ENCODE data around the gene DBF4B. TPM values are rescaled to one million over a fixed set of nuclear protein-coding genes. Genes with fewer than 3 reads are reported as not detected.

The DBF4B gene, protein sequence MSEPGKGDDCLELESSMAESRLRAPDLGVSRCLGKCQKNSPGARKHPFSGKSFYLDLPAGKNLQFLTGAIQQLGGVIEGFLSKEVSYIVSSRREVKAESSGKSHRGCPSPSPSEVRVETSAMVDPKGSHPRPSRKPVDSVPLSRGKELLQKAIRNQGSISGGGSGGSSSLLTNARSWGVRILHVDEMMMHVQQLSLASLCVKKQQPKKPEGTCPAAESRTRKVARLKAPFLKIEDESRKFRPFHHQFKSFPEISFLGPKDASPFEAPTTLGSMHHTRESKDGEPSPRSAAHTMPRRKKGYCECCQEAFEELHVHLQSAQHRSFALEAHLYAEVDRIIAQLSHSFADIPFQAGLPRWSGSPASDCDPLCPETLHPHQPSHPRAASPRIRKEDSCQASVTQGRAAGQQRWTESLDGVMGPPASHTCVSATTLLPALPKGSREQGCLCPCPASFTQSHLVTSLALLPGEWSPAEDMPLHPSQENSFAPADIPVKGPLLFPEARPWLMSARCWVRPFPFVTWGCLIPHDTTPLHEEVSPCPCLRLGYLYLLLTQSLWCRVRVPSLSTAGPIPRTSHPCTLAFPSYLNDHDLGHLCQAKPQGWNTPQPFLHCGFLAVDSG
- total RNA-seq, result 0.64 and 0.72 TPM in 2 replicates

DNA sequence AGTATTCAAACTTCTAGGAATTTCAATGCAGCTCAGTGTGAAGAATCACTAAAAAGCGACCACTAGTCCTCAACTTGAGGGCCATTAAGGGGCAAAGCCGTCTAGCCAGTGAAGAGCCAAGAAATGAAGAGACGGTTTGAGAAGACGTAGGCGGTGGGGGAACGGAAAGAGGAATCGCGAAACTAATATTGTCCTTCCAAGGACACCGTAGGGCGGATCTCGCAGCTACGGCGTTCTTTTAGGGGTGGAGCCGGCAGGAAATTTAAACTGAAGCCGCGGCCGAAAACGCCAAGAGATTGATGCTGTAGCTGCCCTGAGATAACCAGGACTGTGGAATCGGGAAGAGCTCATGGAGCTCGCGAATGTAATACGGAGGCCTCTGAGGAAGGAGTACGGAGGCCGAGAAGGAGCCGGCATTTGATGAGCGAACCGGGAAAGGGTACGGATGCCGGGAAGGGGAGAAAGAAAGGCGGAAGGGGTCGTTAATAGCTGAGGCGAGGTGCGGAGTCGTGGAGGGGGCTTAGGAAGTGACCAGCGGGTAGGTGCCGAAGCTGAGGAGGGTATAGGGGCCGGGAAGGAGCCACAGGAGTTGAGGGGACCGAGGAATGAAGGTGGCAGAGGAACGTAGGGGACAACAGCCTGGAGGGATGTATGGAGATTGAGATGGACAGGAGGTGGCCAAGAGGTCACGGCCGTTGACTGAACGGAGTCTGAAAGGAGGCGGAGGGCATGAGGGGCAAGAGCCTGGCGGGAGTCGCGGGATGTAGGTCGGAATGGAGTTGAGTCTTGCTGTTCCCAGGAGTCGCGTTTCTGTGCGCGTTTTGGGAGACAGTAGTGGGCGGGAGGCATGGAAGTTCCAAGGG, at the start of gene DBF4B:
Gene DBF4B (plus strand): TSS at position 265 of the 863 bp plus-strand sequence. CDS start 156 bp downstream, at position 421.

DNA sequence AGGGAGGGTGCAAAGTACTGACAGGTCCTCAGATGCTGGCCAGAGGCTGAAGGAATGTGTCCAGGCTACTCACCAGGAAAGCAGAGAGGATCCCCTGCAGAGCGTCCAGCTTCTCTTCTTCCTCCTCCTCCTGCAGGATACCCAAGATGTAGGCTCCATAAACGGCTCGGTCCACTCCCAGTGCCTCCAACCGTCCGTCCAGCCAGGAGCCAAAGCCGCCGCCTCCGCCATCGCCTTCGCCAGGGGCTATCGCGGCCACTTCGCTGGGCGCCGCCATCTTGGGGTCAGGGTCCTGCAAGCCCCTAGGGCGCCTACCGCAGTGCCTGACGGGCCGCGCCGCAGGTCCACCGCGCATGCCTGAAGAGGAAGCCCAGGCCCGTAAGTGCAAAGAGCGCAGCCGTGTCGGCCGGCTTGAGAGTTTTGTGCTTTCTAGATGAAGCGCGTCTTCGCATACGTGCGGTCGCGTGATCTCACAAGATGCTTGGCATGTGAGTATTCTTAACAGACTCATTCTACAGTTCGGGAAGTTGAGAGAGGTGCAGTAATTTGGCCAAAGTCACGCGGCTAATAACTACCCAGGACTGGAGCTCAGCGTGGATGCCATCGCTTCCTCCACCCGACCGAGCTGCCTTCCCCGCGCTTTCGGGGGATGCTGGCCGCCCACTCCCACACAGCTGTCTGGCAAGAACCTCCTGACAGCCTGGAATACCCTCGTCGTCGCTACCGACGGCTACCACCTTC, 18.8 kb upstream of the DBF4B start, which contains the start of gene CCDC43:
Gene CCDC43 (minus strand): TSS at position 300 of the 741 bp plus-strand sequence. CDS start 23 bp downstream, at position 277.

GRCh38 chr17:44758414-44759085, 50.1 kb downstream of the DBF4B start, which contains the start of gene ADAM11:
ADAM11 (plus strand) TSS chr17:44758988; CDS start chr17:44759200, 212 bp downstream.

Other genes starting within 250 kb of the DBF4B start
- gene GPATCH8, start 205.3 kb upstream of the DBF4B start, total RNA-seq, result 7.5 and 10.4 TPM in 2 replicates
- 0.21 and 1.7 TPM in 2 replicates for gene FZD2, start 151.2 kb upstream of the DBF4B start, total RNA-seq
- 0.48 TPM in 1 of 2 replicates, not detected in the other for gene MEIOC, start 52.2 kb upstream of the DBF4B start, total RNA-seq
- gene CCDC43, start 18.9 kb upstream of the DBF4B start, total RNA-seq, result 31.1 and 38.8 TPM in 2 replicates
- 0.21 TPM in 1 of 2 replicates, not detected in the other for gene ADAM11, start 50.3 kb downstream of the DBF4B start, total RNA-seq
- gene GJC1, start 121.6 kb downstream of the DBF4B start, total RNA-seq, result under 0.01 and 12.3 TPM in 2 replicates
- gene HIGD1B, start 139.2 kb downstream of the DBF4B start, total RNA-seq, result not detected in 2 replicates
- 58.0 and 87.7 TPM in 2 replicates for gene EFTUD2, start 190.8 kb downstream of the DBF4B start, total RNA-seq
- not detected in 2 replicates for gene GFAP, start 206.8 kb downstream of the DBF4B start, total RNA-seq
- gene KIF18B, start 239.1 kb downstream of the DBF4B start, total RNA-seq, result 0.24 TPM in 1 of 2 replicates, not detected in the other